ENCODE results near the gene LCORL. TPM values are rescaled to one million over a fixed set of nuclear protein-coding genes. Genes with fewer than 3 reads are reported as not detected.

Gene LCORL
- total and polyA plus RNA-seq, 9 of the 15 experiments (the other 6 are each of a cell fraction or from before 2014, with no cell fraction given), result 3.1 to 24.5 (median 11.1) TPM

DNA sequence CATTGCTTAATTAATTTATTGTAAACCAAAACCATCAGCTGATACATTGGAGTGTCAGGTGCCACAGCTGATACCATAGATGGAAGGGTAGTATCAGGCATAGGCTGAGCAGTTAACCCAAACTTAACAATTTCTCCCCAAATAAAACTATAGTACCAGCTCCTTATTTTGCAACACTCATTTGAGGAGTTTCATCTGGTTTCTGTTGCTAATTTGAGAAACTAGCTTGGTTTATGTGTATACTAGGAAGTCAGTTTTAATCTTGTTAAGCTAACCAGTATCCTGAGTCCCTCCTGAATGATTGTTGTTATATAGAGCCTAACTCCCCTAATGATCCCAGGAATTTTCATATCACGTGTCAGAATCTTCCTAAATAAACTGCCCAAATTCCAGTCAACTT lies 223.7 kb downstream of the LCORL start (continued):
- TF ChIP-seq, protein P1, sequence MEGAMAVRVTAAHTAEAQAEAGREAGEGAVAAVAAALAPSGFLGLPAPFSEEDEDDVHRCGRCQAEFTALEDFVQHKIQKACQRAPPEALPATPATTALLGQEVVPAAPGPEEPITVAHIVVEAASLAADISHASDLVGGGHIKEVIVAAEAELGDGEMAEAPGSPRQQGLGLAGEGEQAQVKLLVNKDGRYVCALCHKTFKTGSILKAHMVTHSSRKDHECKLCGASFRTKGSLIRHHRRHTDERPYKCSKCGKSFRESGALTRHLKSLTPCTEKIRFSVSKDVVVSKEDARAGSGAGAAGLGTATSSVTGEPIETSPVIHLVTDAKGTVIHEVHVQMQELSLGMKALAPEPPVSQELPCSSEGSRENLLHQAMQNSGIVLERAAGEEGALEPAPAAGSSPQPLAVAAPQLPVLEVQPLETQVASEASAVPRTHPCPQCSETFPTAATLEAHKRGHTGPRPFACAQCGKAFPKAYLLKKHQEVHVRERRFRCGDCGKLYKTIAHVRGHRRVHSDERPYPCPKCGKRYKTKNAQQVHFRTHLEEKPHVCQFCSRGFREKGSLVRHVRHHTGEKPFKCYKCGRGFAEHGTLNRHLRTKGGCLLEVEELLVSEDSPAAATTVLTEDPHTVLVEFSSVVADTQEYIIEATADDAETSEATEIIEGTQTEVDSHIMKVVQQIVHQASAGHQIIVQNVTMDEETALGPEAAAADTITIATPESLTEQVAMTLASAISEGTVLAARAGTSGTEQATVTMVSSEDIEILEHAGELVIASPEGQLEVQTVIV (CRISPR knock-in tag; IDR thresholded peaks at IDR 0.05; ENCODE audit: borderline replicate concordance), result no peak
- no peak for TF ChIP-seq ESRRA (IDR thresholded peaks at IDR 0.05; ENCODE audit: borderline replicate concordance, low read depth)
- TF ChIP-seq, protein P2, sequence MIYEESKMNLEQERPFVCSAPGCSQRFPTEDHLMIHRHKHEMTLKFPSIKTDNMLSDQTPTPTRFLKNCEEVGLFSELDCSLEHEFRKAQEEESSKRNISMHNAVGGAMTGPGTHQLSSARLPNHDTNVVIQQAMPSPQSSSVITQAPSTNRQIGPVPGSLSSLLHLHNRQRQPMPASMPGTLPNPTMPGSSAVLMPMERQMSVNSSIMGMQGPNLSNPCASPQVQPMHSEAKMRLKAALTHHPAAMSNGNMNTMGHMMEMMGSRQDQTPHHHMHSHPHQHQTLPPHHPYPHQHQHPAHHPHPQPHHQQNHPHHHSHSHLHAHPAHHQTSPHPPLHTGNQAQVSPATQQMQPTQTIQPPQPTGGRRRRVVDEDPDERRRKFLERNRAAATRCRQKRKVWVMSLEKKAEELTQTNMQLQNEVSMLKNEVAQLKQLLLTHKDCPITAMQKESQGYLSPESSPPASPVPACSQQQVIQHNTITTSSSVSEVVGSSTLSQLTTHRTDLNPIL (CRISPR knock-in tag; IDR thresholded peaks at IDR 0.05), result no peak

DNA sequence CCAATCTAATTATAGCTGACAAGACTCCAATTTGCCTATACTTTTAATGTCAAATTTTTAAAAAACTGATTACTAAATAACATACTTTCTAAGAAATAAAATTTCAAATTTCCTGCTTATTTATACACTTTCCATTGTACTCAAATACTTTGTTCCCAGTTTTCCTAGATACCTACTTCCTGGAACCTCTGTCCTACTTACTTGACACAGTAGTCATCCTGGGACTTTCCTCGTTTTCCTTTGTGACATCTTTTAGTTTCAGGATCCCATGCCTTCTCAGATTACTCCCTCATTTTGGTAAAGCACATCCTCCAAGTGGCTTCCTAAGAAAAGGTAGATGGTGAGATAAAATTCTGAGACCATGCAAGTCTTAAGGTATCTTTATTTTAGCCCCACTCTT lies 226.8 kb downstream of the LCORL start:
- in situ Hi-C loops (cut with MboI), result loop anchor here (10.0 kb wide), 1 partner anchor 250 kb away; no protein-coding TSS in a partner anchor
- intact Hi-C loops (cut with micrococcal nuclease), result no loop called here
- TF ChIP-seq BRD9 (IDR thresholded peaks at IDR 0.05; ENCODE audit: low read depth, partially characterized antibody) (no peak), SMARCC2 (IDR thresholded peaks at IDR 0.05; ENCODE audit: low read depth) (no peak), SMC3 (conservative IDR thresholded peaks at IDR 0.05; ENCODE audit: insufficient read depth, low read depth, low read length) (no peak), TRIM24 (IDR thresholded peaks at IDR 0.05) (no peak), RBM34 (IDR thresholded peaks at IDR 0.05; ENCODE audit: borderline replicate concordance, insufficient read depth, low read length) (no peak), GATAD2B (IDR thresholded peaks at IDR 0.05; ENCODE audit: borderline replicate concordance) (no peak), NR1H2 (CRISPR knock-in tag; IDR thresholded peaks at IDR 0.05) (no peak), ZSCAN32 (CRISPR knock-in tag; IDR thresholded peaks at IDR 0.05) (no peak), KLF1 (tag; IDR thresholded peaks at IDR 0.05) (no peak), SETDB1 (IDR thresholded peaks at IDR 0.05; ENCODE audit: low read length) (no peak), WHSC1 (IDR thresholded peaks at IDR 0.05; ENCODE audit: low read length) (no peak), RBM39 (optimal IDR thresholded peaks at IDR 0.05; ENCODE audit: low read depth, low read length) (no peak), SNRNP70 (optimal IDR thresholded peaks at IDR 0.05; ENCODE audit: low read depth, low read length) (no peak)
- TF ChIP-seq, protein P3, sequence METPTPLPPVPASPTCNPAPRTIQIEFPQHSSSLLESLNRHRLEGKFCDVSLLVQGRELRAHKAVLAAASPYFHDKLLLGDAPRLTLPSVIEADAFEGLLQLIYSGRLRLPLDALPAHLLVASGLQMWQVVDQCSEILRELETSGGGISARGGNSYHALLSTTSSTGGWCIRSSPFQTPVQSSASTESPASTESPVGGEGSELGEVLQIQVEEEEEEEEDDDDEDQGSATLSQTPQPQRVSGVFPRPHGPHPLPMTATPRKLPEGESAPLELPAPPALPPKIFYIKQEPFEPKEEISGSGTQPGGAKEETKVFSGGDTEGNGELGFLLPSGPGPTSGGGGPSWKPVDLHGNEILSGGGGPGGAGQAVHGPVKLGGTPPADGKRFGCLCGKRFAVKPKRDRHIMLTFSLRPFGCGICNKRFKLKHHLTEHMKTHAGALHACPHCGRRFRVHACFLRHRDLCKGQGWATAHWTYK (CRISPR knock-in tag; IDR thresholded peaks at IDR 0.05), result no peak
- TF ChIP-seq, protein P4, sequence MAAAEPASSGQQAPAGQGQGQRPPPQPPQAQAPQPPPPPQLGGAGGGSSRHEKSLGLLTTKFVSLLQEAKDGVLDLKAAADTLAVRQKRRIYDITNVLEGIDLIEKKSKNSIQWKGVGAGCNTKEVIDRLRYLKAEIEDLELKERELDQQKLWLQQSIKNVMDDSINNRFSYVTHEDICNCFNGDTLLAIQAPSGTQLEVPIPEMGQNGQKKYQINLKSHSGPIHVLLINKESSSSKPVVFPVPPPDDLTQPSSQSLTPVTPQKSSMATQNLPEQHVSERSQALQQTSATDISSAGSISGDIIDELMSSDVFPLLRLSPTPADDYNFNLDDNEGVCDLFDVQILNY (CRISPR knock-in tag; IDR thresholded peaks at IDR 0.05), result no peak

More for the DNA sequence above, 226.8 kb downstream of the LCORL start:
- no peak overlapping the region for H3K27ac ChIP-seq (ENCODE audit: extremely low read depth, low read depth, low read length)
- no peaks in the 10 kb centered on the region for H3K9me3 ChIP-seq (replicated peaks; ENCODE audit: control insufficient read depth, insufficient read depth, low read depth, low read length)
- H4K20me1 ChIP-seq (replicated peaks; ENCODE audit: control insufficient read depth, insufficient read depth, low read length), result no peaks in the 10 kb centered on the region
- H3K9ac ChIP-seq (ENCODE audit: insufficient read depth in 1 of 2, low read depth in 2 of 2, low read length in 2 of 2), result no peak overlapping the region
- H3K4me1 ChIP-seq (replicated peaks in 1 of 2; ENCODE audit: control insufficient read depth in 2 of 2, insufficient read depth in 2 of 2, low read length in 2 of 2), result no peaks in the 10 kb centered on the region
- BruUV-seq (replicated peaks), result no TSS peak
- ATAC-seq (no peak), DNase-seq (ENCODE audit: extremely low read depth in 1 of 4, low spot score in 3 of 4) (no peak), FAIRE-seq (no peak)
- H3K4me3 ChIP-seq, result no peak overlapping the region
- H3K79me2 ChIP-seq (ENCODE audit: control insufficient read depth, insufficient read depth, low read length), result no peaks in the 10 kb centered on the region
- H2AFZ ChIP-seq (ENCODE audit: low read depth, low read length), result no peak overlapping the region
- H3K27me3 ChIP-seq (ENCODE audit: control insufficient read depth in 2 of 2, insufficient read depth in 2 of 2, low read length in 2 of 2), result no peaks in the 10 kb centered on the region
- no peaks in the 10 kb centered on the region for H3K9me1 ChIP-seq (ENCODE audit: control insufficient read depth, insufficient read depth, low read length)
- ChIA-PET POLR2A (no interaction called here), CTCF (ENCODE audit: low intra/inter-chr PET ratio) (no interaction called here)
- H3K4me2 ChIP-seq (ENCODE audit: insufficient read depth, low read length), result no peak overlapping the region
- H3K36me3 ChIP-seq (ENCODE audit: control insufficient read depth, insufficient read depth, low read length), result no peaks in the 10 kb centered on the region
- WGBS (ENCODE audit: insufficient coverage, low coverage, missing lambda C conversion rate), result 30% methylated on average over 1 of the region's 1 CpG

Measured in K562 (cell line).